Nucleus accumbens (tissue), 56 donors: Measurements from ENCODE around the gene BACH2.
A peak's percentile ranks its signal among the peaks of the same experiment; 100 is the strongest.
"Not testable (repeated sequence)": the region's sequence is repeated elsewhere in the genome, so short reads cannot be mapped to it uniquely, and the experiment has no call there.

Experiments used
- DNase-seq, 56 donors: peaks; one replicate each; lab custom pipeline; 2025; lab: John Stamatoyannopoulos, UW

Gene BACH2

GRCh38 chr6:90296341-90297114, at the start of gene BACH2:
TSS of gene BACH2 (minus strand) at chr6:90296843. CDS start at chr6:90008844, 287,999 bp downstream.
- peak in 55 of 56 donors; percentile 50 to 96 (median 84) for DNase-seq

GRCh38 chr6:90343576-90343975, 46.9 kb upstream of the BACH2 start:
- DNase-seq = no peak

GRCh38 chr6:90338409-90338808, 41.8 kb upstream of the BACH2 start:
- no peak for DNase-seq

- DNase-seq = no peak
These were observed 39.8 kb upstream of the BACH2 start for GRCh38 chr6:90336388-90336947.

GRCh38 chr6:90333928-90334327, 37.3 kb upstream of the BACH2 start:
- DNase-seq = no peak

GRCh38 chr6:90332978-90333543, 36.4 kb upstream of the BACH2 start:
- not testable (repeated sequence) for DNase-seq

- DNase-seq = no peak
These were observed 32.9 kb upstream of the BACH2 start for GRCh38 chr6:90329386-90330077.

- DNase-seq = no peak
These were observed 31.4 kb upstream of the BACH2 start for GRCh38 chr6:90328004-90328403.

- DNase-seq = no peak
These were observed 29.9 kb upstream of the BACH2 start for GRCh38 chr6:90326404-90327057.

- DNase-seq = no peak
These were observed 27.1 kb upstream of the BACH2 start for GRCh38 chr6:90323706-90324105.

GRCh38 chr6:90322976-90323474, 26.4 kb upstream of the BACH2 start:
- DNase-seq = no peak

GRCh38 chr6:90319979-90320685, 23.5 kb upstream of the BACH2 start:
- DNase-seq = no peak

- no peak for DNase-seq
These were observed 22.4 kb upstream of the BACH2 start for GRCh38 chr6:90319044-90319443.

GRCh38 chr6:90315986-90316385, 19.3 kb upstream of the BACH2 start:
- DNase-seq = no peak

GRCh38 chr6:90315354-90315950, 18.8 kb upstream of the BACH2 start:
- no peak for DNase-seq

- DNase-seq = no peak
These were observed 17.9 kb upstream of the BACH2 start for GRCh38 chr6:90314514-90314913.

GRCh38 chr6:90311569-90311968, 14.9 kb upstream of the BACH2 start:
- DNase-seq = no peak

- no peak for DNase-seq
These were observed 9.3 kb upstream of the BACH2 start for GRCh38 chr6:90305800-90306448.

- DNase-seq = no peak
These were observed 7.7 kb upstream of the BACH2 start for GRCh38 chr6:90304308-90304707.
